HepG2 (cell line): ENCODE measurements around the gene C5orf58. TPM values are rescaled to one million over a fixed set of nuclear protein-coding genes. Genes with fewer than 3 reads are reported as not detected.
"Not testable (repeated sequence)": the region's sequence is repeated elsewhere in the genome, so short reads cannot be mapped to it uniquely, and the experiment has no call there.

Experiments used
- ATAC-seq: fragments of 200-7000 bp; cut with Tn5 transposase; 3 replicates; pipeline ENCODE4 v1.9.1; 2020; ENCODE audit warnings: mild to moderate bottlenecking, moderate library complexity
- BruUV-seq: library from RNA; stranded (reverse); fragments of 400-500 nt; replicated peaks from 2 replicates; lab custom pipeline; 2021; lab: Mats Ljungman, UMichigan
- CTCF ChIA-PET: fragments of 300-600 bp; formaldehyde crosslinking; extraction: SDS; loops from one replicate; lab custom pipeline; 2021; ENCODE audit warnings: low total read pairs, inconsistent platforms, low intra/inter-chr PET ratio; lab: Yijun Ruan, JAX
- POLR2A ChIA-PET: fragments of 350-600 bp; sonication (Branson Sonifier 250); formaldehyde crosslinking; loops from one replicate; lab custom pipeline; 2020; ENCODE audit warnings: antibody characterized with exemption, inconsistent platforms; lab: Yijun Ruan, JAX
- DNase-seq: peaks from one replicate; pipeline ENCODE4 v3.0.0-alpha.2; 2015; ENCODE audit warnings: low spot score
- FAIRE-seq: peaks from 3 replicates; lab custom pipeline; 2011; peaks lifted over from hg19 to GRCh38; lab: Jason Lieb, UNC
- H2AFZ ChIP-seq: one replicate; pipeline ENCODE4 v1.6.1; 2011; ENCODE audit warnings: low read length, inconsistent platforms
- H3K27ac ChIP-seq: fragments of 300-600 bp; 3 replicates; pipeline ENCODE4 v1.8.0; 2011; ENCODE audit warnings: mixed run types, mild to moderate bottlenecking, mixed read lengths, low read length, inconsistent platforms; ENCODE audit not compliant: insufficient read depth; ENCODE audit errors: extremely low read length
- H3K27me3 ChIP-seq, 2 experiments: fragments of 200-600 bp in 1 of 2; 2 replicates in 1 of 2; 3 replicates in 1 of 2; pipeline versions ENCODE4 v1.6.0 to v1.8.0; 2011; ENCODE audit warnings: low read length in 2 of 2, mild to moderate bottlenecking in 2 of 2, moderate library complexity in 2 of 2, inconsistent platforms in 1 of 2; ENCODE audit not compliant: insufficient read depth in 2 of 2, control insufficient read depth in 1 of 2
- H3K36me3 ChIP-seq, 2 experiments: fragments of 200-600 bp in 1 of 2; replicated peaks in 1 of 2; 2 replicates in 1 of 2; 3 replicates in 1 of 2; pipeline versions ENCODE4 v1.5.1 to v1.8.0; 2011; ENCODE audit warnings: low read length in 2 of 2, inconsistent platforms in 1 of 2; ENCODE audit not compliant: insufficient read depth in 2 of 2, control insufficient read depth in 1 of 2
- H3K4me1 ChIP-seq: 2 replicates; pipeline ENCODE4 v1.5.1; 2012; ENCODE audit warnings: low read length, inconsistent platforms; ENCODE audit not compliant: insufficient read depth
- H3K4me2 ChIP-seq: 2 replicates; pipeline ENCODE4 v1.6.0; 2011; ENCODE audit warnings: low read depth, low read length, inconsistent platforms
- H3K4me3 ChIP-seq, 3 experiments: fragments of 200-600 bp in 1 of 3; sonication (generic), shearing (Covaris generic) in 1 of 3; replicated peaks in 1 of 3; 2 replicates each; pipeline ENCODE4 v1.5.1; 2011 to 2016; ENCODE audit warnings: low read length in 3 of 3, inconsistent platforms in 2 of 3, low read depth in 2 of 3, mild to moderate bottlenecking in 2 of 3, control low read depth in 1 of 3, mixed read lengths in 1 of 3; ENCODE audit not compliant: insufficient read depth in 1 of 3
- H3K79me2 ChIP-seq: one replicate; pipeline ENCODE4 v1.6.1; 2011; ENCODE audit warnings: low read length, inconsistent platforms; ENCODE audit not compliant: insufficient read depth
- H3K9ac ChIP-seq: 2 replicates; pipeline ENCODE4 v1.6.0; 2011; ENCODE audit warnings: mild to moderate bottlenecking, low read depth, low read length, inconsistent platforms; ENCODE audit not compliant: insufficient read depth
- H3K9me3 ChIP-seq: 2 replicates; pipeline ENCODE4 v1.5.1; 2012; ENCODE audit warnings: mild to moderate bottlenecking, low read length
- H4K20me1 ChIP-seq: 2 replicates; pipeline ENCODE4 v1.6.0; 2011; ENCODE audit warnings: inconsistent platforms, mild to moderate bottlenecking, low read length, moderate library complexity; ENCODE audit not compliant: insufficient read depth
- NFE2L2 ChIP-seq: fragments of 150-350 bp; IDR thresholded peaks from 2 replicates; pipeline ENCODE4 v1.6.1; 2014; ENCODE audit warnings: low read length
- THYN1 ChIP-seq: sonication (generic); formaldehyde crosslinking; IDR thresholded peaks from 2 replicates; pipeline ENCODE4 v1.8.1; 2023; ENCODE audit warnings: low read depth, mild to moderate bottlenecking, moderate library complexity, missing genetic modification reagents, borderline replicate concordance
- ZNF34 ChIP-seq: sonication (generic); formaldehyde crosslinking; IDR thresholded peaks from 2 replicates; pipeline ENCODE4 v1.4.0; 2020; ENCODE audit warnings: mild to moderate bottlenecking, missing genetic modification reagents, borderline replicate concordance
- ZNF512B ChIP-seq: sonication (generic); formaldehyde crosslinking; IDR thresholded peaks from 2 replicates; pipeline ENCODE4 v1.5.1; 2020; ENCODE audit warnings: missing genetic modification reagents, mild to moderate bottlenecking, borderline replicate concordance
- ZSCAN12 ChIP-seq: sonication (generic); formaldehyde crosslinking; IDR thresholded peaks from 2 replicates; pipeline ENCODE4 v1.9.0; 2021; ENCODE audit warnings: mild to moderate bottlenecking, missing genetic modification reagents
- WGBS: methylation state at CpG from one replicate; pipeline ENCODE4 v1.1.6; 2017; ENCODE audit warnings: low lambda C conversion rate; 5-methylcytosine and 5-hydroxymethylcytosine counted together
- in situ Hi-C: cut with HindIII; loops from 2 replicates; pipeline ENCODE4 v1.10.0; 2017; ENCODE audit warnings: low pct_unique_long_range_greater_than_20kb; ENCODE audit not compliant: extremely low pct_ligation_motif_present
- intact Hi-C: fragments of 100-400 bp; cut with micrococcal nuclease; formaldehyde crosslinking; loops from one replicate; pipeline ENCODE4 v1.10.0; 2022; ENCODE audit not compliant: unreplicated experiment
- polyA plus RNA-seq, 8 experiments: library from polyadenylated mRNA; depleted of rRNA in 3 of 8; stranded (reverse) in 7 of 8; unstranded in 1 of 8; fragments of >200 nt; fragmentation: Illumina TruSeq in 4 of 8; extraction: Trizol in 4 of 8; gene quantifications; 2 replicates each; pipeline versions ENCODE4 v1.2.1 to v1.2.3, GENCODE V29; 2011 to 2016; ENCODE audit warnings: low read depth in 4 of 8, missing spikeins in 1 of 8, mixed read lengths in 1 of 8; ENCODE audit not compliant: insufficient read depth in 1 of 8
- total RNA-seq, 5 experiments: library from RNA; depleted of rRNA; stranded (reverse); fragments of >200 nt; fragmentation: Illumina TruSeq; extraction: Trizol; gene quantifications; 2 replicates each; pipeline ENCODE4 v1.2.3, GENCODE V29; 2016; ENCODE audit warnings: low read depth in 1 of 5

Gene C5orf58
- total and polyA plus RNA-seq, 2 of the 13 experiments (the other 11 are each of a cell fraction or from before 2014, with no cell fraction given): not detected

- H3K4me2 ChIP-seq: no peak overlapping the region
- no peak overlapping the region for H3K27ac ChIP-seq
- no TSS peak for BruUV-seq
- 4% methylated on average over 1 of the region's 1 CpG for WGBS
- DNase-seq: no peak
- peaks cover 6% of the 10 kb centered on the region; the same call in 1 of the 2 replicates for H3K4me1 ChIP-seq
- in situ Hi-C loops: no loop called here
- no peaks in the 10 kb centered on the region for H3K27me3 ChIP-seq
- no peaks in the 10 kb centered on the region for H3K9me3 ChIP-seq
- no peaks in the 10 kb centered on the region for H4K20me1 ChIP-seq
- intact Hi-C loops: no loop called here
- H3K79me2 ChIP-seq: no peaks in the 10 kb centered on the region
- no peak overlapping the region for H3K4me3 ChIP-seq
- TF ChIP-seq NFE2L2: no peak
- no peak for TF ChIP-seq THYN1 (CRISPR knock-in tag)
- TF ChIP-seq ZNF512B: no peak
- TF ChIP-seq ZNF34 (CRISPR knock-in tag): no peak
- no peak for TF ChIP-seq ZSCAN12 (CRISPR knock-in tag)
- ChIA-PET POLR2A (no interaction called here), CTCF (no interaction called here)
- ATAC-seq: no peak
- H3K36me3 ChIP-seq: no peaks in the 10 kb centered on the region
- FAIRE-seq: no peak
- H3K9ac ChIP-seq: no peak overlapping the region
- H2AFZ ChIP-seq: no peak overlapping the region
Observed at GRCh38 chr5:170238456-170239196, 5.8 kb downstream of the C5orf58 start.

GRCh38 chr5:170245436-170245835 is 12.7 kb downstream of the C5orf58 start:
- H3K9ac ChIP-seq, DNase-seq, H3K4me1 ChIP-seq, POLR2A ChIA-PET, H3K36me3 ChIP-seq, ATAC-seq, H3K27ac ChIP-seq, intact Hi-C loops, H4K20me1 ChIP-seq, H3K4me3 ChIP-seq, BruUV-seq, H3K79me2 ChIP-seq, H3K27me3 ChIP-seq, H2AFZ ChIP-seq, H3K9me3 ChIP-seq, FAIRE-seq, CTCF ChIA-PET, H3K4me2 ChIP-seq, in situ Hi-C loops: not testable (repeated sequence)
- WGBS: 77% methylated on average over 13 of the region's 23 CpGs
